Measurements from ENCODE around the gene ADAMTSL1.

DNA sequence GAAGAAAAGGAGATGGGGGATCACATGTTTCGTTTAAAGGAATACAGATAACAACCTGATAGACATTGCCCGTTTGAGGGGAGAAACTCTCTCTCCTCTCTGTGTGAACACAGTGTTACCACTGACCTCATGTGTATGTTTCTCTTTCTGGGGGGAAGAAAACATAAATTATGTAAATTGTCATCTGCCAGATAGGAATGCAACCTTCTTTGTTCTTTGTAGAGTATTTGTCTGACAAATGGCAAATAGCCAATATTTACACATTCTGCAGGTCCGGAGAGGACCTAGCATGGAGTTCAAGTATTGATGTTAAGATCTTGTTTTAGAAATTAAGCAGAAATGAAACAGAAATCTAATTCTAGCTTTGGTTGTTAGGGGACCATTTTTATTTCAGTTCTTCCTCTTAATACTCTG is 282.8 kb downstream of the ADAMTSL1 start:
- TF ChIP-seq JUN (IDR thresholded peaks at IDR 0.05; ENCODE audit: borderline replicate concordance, insufficient read depth, insufficient read length, low read depth) (no peak), POLR2AphosphoS5 (IDR thresholded peaks at IDR 0.05; ENCODE audit: insufficient read depth, low read depth, low read length) (no peak), MYC (IDR thresholded peaks at IDR 0.05; ENCODE audit: low read depth, low read length) (no peak), POLR2A (IDR thresholded peaks at IDR 0.05; ENCODE audit: low read depth, low read length) (no peak), EZH2 (IDR thresholded peaks at IDR 0.05; ENCODE audit: borderline replicate concordance, low read depth, low read length, severe bottlenecking) (no peak)
- TF ChIP-seq, protein P1, sequence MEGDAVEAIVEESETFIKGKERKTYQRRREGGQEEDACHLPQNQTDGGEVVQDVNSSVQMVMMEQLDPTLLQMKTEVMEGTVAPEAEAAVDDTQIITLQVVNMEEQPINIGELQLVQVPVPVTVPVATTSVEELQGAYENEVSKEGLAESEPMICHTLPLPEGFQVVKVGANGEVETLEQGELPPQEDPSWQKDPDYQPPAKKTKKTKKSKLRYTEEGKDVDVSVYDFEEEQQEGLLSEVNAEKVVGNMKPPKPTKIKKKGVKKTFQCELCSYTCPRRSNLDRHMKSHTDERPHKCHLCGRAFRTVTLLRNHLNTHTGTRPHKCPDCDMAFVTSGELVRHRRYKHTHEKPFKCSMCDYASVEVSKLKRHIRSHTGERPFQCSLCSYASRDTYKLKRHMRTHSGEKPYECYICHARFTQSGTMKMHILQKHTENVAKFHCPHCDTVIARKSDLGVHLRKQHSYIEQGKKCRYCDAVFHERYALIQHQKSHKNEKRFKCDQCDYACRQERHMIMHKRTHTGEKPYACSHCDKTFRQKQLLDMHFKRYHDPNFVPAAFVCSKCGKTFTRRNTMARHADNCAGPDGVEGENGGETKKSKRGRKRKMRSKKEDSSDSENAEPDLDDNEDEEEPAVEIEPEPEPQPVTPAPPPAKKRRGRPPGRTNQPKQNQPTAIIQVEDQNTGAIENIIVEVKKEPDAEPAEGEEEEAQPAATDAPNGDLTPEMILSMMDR (IDR thresholded peaks at IDR 0.05; ENCODE audit: extremely low read depth in 1 of 2, insufficient read depth in 1 of 2, low read depth in 1 of 2, low read length in 2 of 2): no peak
